Vagina (tissue), 2 donors: Measurements from ENCODE around the gene CTBP2.

Experiments used
- POLR2A ChIP-seq, 2 donors: fragments of 450-650 bp; IDR thresholded peaks; one replicate each; pipeline ENCODE4 v1.6.1; 2017; ENCODE audit warnings: antibody characterized with exemption in 2 of 2, mild to moderate bottlenecking in 2 of 2, moderate library complexity in 2 of 2
- POLR2AphosphoS5 ChIP-seq, 2 donors: sonication (generic); formaldehyde crosslinking; IDR thresholded peaks; one replicate each; pipeline ENCODE4 v1.9.0; 2017; ENCODE audit warnings: antibody characterized with exemption in 2 of 2, mild to moderate bottlenecking in 2 of 2, low read depth in 1 of 2; ENCODE audit not compliant: insufficient read depth in 1 of 2
- TF ChIP-seq, protein P1 (sequence below), 3 experiments: fragments of 450-650 bp in 2 of 3; fragments of 200-600 bp in 1 of 3; sonication (generic) in 1 of 3; IDR thresholded peaks; one replicate each; pipeline ENCODE4 v1.5.1; 2017 to 2019; ENCODE audit warnings: antibody characterized with exemption in 3 of 3, mild to moderate bottlenecking in 2 of 3, moderate library complexity in 2 of 3

DNA sequence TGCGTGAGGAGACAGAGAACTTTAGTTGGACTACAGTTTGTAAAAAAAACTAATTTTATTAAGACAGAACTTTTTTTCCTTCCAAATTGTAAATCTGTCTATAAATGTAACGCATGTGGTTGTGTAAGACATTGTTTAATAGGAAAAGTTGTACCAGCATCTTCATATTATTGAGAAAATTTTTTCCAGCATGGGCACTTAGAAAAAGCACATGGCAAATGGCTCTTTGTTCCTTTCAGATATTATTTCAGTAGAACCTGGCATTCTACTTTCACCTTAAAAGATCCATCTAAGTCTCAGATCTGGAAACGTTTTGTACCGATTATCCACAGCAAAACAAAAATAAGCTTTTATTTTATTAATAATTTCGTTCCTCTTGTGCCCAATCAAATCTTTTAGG is 175.2 kb downstream of the CTBP2 start:
- TF ChIP-seq, protein P1, sequence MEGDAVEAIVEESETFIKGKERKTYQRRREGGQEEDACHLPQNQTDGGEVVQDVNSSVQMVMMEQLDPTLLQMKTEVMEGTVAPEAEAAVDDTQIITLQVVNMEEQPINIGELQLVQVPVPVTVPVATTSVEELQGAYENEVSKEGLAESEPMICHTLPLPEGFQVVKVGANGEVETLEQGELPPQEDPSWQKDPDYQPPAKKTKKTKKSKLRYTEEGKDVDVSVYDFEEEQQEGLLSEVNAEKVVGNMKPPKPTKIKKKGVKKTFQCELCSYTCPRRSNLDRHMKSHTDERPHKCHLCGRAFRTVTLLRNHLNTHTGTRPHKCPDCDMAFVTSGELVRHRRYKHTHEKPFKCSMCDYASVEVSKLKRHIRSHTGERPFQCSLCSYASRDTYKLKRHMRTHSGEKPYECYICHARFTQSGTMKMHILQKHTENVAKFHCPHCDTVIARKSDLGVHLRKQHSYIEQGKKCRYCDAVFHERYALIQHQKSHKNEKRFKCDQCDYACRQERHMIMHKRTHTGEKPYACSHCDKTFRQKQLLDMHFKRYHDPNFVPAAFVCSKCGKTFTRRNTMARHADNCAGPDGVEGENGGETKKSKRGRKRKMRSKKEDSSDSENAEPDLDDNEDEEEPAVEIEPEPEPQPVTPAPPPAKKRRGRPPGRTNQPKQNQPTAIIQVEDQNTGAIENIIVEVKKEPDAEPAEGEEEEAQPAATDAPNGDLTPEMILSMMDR (IDR thresholded peaks at IDR 0.05) = no peak
- TF ChIP-seq POLR2A (IDR thresholded peaks at IDR 0.05) = no peak
- TF ChIP-seq POLR2AphosphoS5 (IDR thresholded peaks at IDR 0.05; ENCODE audit: insufficient read depth in 1 of 2, low read depth in 1 of 2) = no peak
